ENCODE data around the gene FKBP7. TPM values are rescaled to one million over a fixed set of nuclear protein-coding genes. Genes with fewer than 3 reads are reported as not detected.
A peak's percentile ranks its signal among the peaks of the same experiment; 100 is the strongest.

The FKBP7 gene
- total RNA-seq, 1 experiment from 2014 or later = 8.4 TPM

DNA sequence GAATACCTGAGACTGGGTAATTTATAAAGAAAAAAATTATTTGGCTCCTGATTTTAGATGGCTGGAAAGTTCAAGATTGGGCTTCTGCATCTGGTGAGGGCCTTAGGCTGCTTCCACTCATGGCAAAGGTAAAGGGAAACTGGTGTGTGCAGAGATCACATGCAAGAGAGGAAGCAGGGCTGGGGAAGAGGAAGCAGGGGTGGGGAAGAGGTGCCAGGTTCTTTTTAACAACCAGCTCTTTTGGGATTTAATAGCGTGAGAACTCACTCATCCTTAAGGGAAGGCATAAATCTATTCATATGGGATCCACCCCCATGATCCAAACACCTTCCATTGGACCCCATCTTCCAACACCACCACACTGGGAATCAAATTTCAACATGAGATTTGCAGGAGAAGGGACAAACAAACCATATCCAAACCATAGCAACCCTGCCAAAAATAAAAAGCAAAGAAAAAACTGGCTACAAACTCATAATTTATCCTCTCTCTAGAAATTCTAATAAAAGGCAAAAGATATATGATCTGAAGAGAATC is 57.9 kb downstream of the FKBP7 start:
- ChIA-PET CTCF (interaction anchor here (0.8 to 9.5 kb wide), 7 partner anchors 23 to 308 kb away, joined by 3 to 180 read pairs (median 4); partner anchors contain the start of gene RBM45), POLR2A (interaction anchor here (0.9 to 4.0 kb wide), 3 partner anchors 10 to 30 kb away, joined by 4 to 23 read pairs (median 8); partner anchors contain the start of genes PJVK and PRKRA)
- TF ChIP-seq, protein P1, sequence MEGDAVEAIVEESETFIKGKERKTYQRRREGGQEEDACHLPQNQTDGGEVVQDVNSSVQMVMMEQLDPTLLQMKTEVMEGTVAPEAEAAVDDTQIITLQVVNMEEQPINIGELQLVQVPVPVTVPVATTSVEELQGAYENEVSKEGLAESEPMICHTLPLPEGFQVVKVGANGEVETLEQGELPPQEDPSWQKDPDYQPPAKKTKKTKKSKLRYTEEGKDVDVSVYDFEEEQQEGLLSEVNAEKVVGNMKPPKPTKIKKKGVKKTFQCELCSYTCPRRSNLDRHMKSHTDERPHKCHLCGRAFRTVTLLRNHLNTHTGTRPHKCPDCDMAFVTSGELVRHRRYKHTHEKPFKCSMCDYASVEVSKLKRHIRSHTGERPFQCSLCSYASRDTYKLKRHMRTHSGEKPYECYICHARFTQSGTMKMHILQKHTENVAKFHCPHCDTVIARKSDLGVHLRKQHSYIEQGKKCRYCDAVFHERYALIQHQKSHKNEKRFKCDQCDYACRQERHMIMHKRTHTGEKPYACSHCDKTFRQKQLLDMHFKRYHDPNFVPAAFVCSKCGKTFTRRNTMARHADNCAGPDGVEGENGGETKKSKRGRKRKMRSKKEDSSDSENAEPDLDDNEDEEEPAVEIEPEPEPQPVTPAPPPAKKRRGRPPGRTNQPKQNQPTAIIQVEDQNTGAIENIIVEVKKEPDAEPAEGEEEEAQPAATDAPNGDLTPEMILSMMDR (IDR thresholded peaks at IDR 0.05; ENCODE audit: unreplicated experiment) = no peak
- no TSS peak for BruUV-seq (replicated peaks)
- Mint-ChIP-seq H3K36me3 (ENCODE audit: insufficient read depth, unreplicated experiment) (peaks cover 16% of the 10 kb centered on the region), H3K4me3 (ENCODE audit: unreplicated experiment) (no peak overlapping the region), H3K27me3 (ENCODE audit: insufficient read depth, unreplicated experiment) (no peaks in the 10 kb centered on the region), H3K9me3 (ENCODE audit: unreplicated experiment) (peaks cover 2% of the 10 kb centered on the region), H3K4me1 (ENCODE audit: insufficient read depth, unreplicated experiment) (peaks cover 22% of the 10 kb centered on the region), H3K27ac (ENCODE audit: low read depth, unreplicated experiment) (no peak overlapping the region)
- intact Hi-C loops (cut with micrococcal nuclease) = no loop called here
- no peak for DNase-seq (ENCODE audit: unreplicated experiment)

DNA sequence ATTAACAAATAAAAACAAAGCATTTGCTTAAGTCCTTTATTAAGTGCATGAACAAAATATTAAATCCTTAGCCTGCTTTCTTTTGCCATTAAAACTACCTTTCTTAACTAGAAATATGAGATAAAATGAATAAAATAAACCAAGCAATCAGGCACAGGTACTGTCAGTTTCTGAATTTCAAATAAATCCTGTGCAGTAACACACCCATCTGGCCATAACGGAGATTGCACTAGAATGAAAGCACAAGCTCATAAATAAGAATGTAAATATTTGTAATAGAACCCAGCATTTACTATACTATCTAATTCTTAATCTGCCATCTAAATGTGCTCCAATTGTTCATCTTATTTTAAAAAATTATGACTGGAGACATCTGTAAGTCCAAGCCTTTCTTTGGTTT is 59.3 kb downstream of the FKBP7 start:
- DNase-seq (ENCODE audit: unreplicated experiment) = peak; percentile 34
- ChIA-PET POLR2A (interaction anchor here (1.0 to 7.5 kb wide), 14 partner anchors 10 to 307 kb away, joined by 3 to 61 read pairs (median 8); partner anchors contain the start of genes OSBPL6, PJVK, PRKRA and RBM45), CTCF (interaction anchor here (0.5 to 9.5 kb wide), 48 partner anchors 9 to 696 kb away, joined by 3 to 180 read pairs (median 4); partner anchors contain the start of genes PRKRA and RBM45)
- TF ChIP-seq, protein P1 (IDR thresholded peaks at IDR 0.05; ENCODE audit: unreplicated experiment) = peak; percentile 30
- Mint-ChIP-seq H3K36me3 (ENCODE audit: insufficient read depth, unreplicated experiment) (peaks cover 16% of the 10 kb centered on the region), H3K27ac (ENCODE audit: low read depth, unreplicated experiment) (no peak overlapping the region), H3K4me1 (ENCODE audit: insufficient read depth, unreplicated experiment) (peaks cover 27% of the 10 kb centered on the region), H3K27me3 (ENCODE audit: insufficient read depth, unreplicated experiment) (no peaks in the 10 kb centered on the region), H3K9me3 (ENCODE audit: unreplicated experiment) (no peaks in the 10 kb centered on the region), H3K4me3 (ENCODE audit: unreplicated experiment) (no peak overlapping the region)
- intact Hi-C loops (cut with micrococcal nuclease) = loop anchor here (1.0 to 10.0 kb wide), 4 partner anchors 22 to 624 kb away; no protein-coding TSS in a partner anchor
- no TSS peak for BruUV-seq (replicated peaks)

DNA sequence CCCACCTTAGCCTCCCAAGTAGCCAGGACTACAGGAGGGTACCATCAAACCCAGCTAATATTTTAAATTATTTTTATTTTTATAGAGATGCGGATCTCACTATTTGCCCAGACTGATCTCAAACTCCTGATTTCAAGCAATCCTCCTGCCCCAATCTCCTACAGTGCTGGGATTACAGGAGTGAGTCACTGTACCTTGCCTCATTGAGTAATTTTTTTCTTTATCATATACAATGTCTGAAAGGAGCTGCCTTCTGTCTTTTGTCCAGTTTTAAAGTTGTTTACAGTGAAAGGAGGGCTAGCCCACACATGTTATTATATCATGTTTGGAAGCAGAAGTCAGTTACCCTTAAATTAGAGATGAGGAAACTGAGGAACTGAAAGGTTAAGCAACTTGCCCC is 60.0 kb downstream of the FKBP7 start:
- TF ChIP-seq, protein P1 (IDR thresholded peaks at IDR 0.05; ENCODE audit: unreplicated experiment) = no peak
- peak; percentile 70 for DNase-seq (ENCODE audit: unreplicated experiment)
- ChIA-PET CTCF (interaction anchor here (0.6 to 9.5 kb wide), 37 partner anchors 10 to 645 kb away, joined by 3 to 180 read pairs (median 4); partner anchors contain the start of genes PRKRA and RBM45), POLR2A (interaction anchor here (0.6 to 7.5 kb wide), 18 partner anchors 10 to 306 kb away, joined by 3 to 61 read pairs (median 5); partner anchors contain the start of genes OSBPL6, PJVK, PRKRA and RBM45)
- BruUV-seq (replicated peaks) = no TSS peak
- H3K27me3 Mint-ChIP-seq (ENCODE audit: insufficient read depth, unreplicated experiment) = no peaks in the 10 kb centered on the region
- H3K36me3 Mint-ChIP-seq (ENCODE audit: insufficient read depth, unreplicated experiment) = peaks cover 16% of the 10 kb centered on the region
- peaks cover 27% of the 10 kb centered on the region for H3K4me1 Mint-ChIP-seq (ENCODE audit: insufficient read depth, unreplicated experiment)
- intact Hi-C loops (cut with micrococcal nuclease) = loop anchor here (5.0 to 10.0 kb wide), 2 partner anchors 436 to 624 kb away; no protein-coding TSS in a partner anchor
- peak overlapping the region; percentile 4 for H3K27ac Mint-ChIP-seq (ENCODE audit: low read depth, unreplicated experiment)
- H3K9me3 Mint-ChIP-seq (ENCODE audit: unreplicated experiment) = no peaks in the 10 kb centered on the region
- H3K4me3 Mint-ChIP-seq (ENCODE audit: unreplicated experiment) = no peak overlapping the region

DNA sequence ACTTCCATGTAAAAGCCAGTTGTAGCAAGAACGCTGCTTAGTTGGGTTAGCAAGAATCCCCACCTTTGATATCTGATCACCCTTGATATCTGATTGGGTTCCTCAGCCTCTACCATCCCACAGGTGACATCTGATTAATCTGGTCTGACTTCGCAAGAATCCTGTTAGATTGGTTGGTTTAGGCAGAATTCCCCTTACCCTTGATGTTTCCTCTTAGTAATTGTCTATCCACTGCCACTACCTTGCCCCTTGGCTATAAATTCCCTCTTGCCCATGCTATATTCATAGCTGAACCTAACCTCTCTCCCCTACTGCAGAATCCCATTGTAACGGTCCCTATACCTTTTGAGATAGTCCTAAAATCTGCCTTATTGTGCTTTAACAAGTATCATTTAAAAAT is 60.5 kb downstream of the FKBP7 start:
- TF ChIP-seq, protein P1 (IDR thresholded peaks at IDR 0.05; ENCODE audit: unreplicated experiment) = no peak
- BruUV-seq (replicated peaks) = no TSS peak
- Mint-ChIP-seq H3K9me3 (ENCODE audit: unreplicated experiment) (no peaks in the 10 kb centered on the region), H3K27ac (ENCODE audit: low read depth, unreplicated experiment) (peak overlapping the region; percentile 4), H3K27me3 (ENCODE audit: insufficient read depth, unreplicated experiment) (no peaks in the 10 kb centered on the region), H3K36me3 (ENCODE audit: insufficient read depth, unreplicated experiment) (peaks cover 16% of the 10 kb centered on the region), H3K4me1 (ENCODE audit: insufficient read depth, unreplicated experiment) (peaks cover 27% of the 10 kb centered on the region), H3K4me3 (ENCODE audit: unreplicated experiment) (no peak overlapping the region)
- CTCF ChIA-PET = interaction anchor here (0.6 to 9.5 kb wide), 22 partner anchors 10 to 645 kb away, joined by 3 to 180 read pairs (median 4); partner anchors contain the start of genes PRKRA and RBM45
- POLR2A ChIA-PET = interaction anchor here (0.6 to 7.5 kb wide), 16 partner anchors 11 to 306 kb away, joined by 3 to 61 read pairs (median 6); partner anchors contain the start of genes OSBPL6, PJVK, PRKRA and RBM45
- no peak for DNase-seq (ENCODE audit: unreplicated experiment)
- intact Hi-C loops (cut with micrococcal nuclease) = loop anchor here (5.0 to 10.0 kb wide), 2 partner anchors 436 to 623 kb away; no protein-coding TSS in a partner anchor
